Muscle layer of duodenum (tissue), 2 donors: ENCODE data around the gene SNX13.
A peak's percentile ranks its signal among the peaks of the same experiment; 100 is the strongest.

Experiments
- H3K27ac ChIP-seq: one replicate; pipeline ENCODE4 v1.7.0; 2013; ENCODE audit warnings: mild to moderate bottlenecking, low read length
- H3K27me3 ChIP-seq: one replicate; pipeline ENCODE4 v1.7.0; 2013; ENCODE audit warnings: low read depth, mild to moderate bottlenecking, control low read depth, low read length
- H3K36me3 ChIP-seq, 2 donors: one replicate each; pipeline ENCODE4 v1.7.0; 2013; ENCODE audit warnings: low read length in 2 of 2, control low read depth in 1 of 2, mild to moderate bottlenecking in 1 of 2; ENCODE audit not compliant: insufficient read depth in 2 of 2, control insufficient read depth in 1 of 2
- H3K4me1 ChIP-seq, 2 donors: one replicate each; pipeline ENCODE4 v1.7.0; 2013; ENCODE audit warnings: low read length in 2 of 2, mild to moderate bottlenecking in 2 of 2, control low read depth in 1 of 2, moderate library complexity in 1 of 2; ENCODE audit not compliant: insufficient read depth in 2 of 2, control insufficient read depth in 1 of 2
- H3K4me3 ChIP-seq, 2 donors: one replicate each; pipeline ENCODE4 v1.7.0; 2013; ENCODE audit warnings: low read length in 2 of 2, low read depth in 1 of 2, mild to moderate bottlenecking in 1 of 2
- H3K9me3 ChIP-seq, 2 donors: one replicate each; pipeline ENCODE4 v1.7.0; 2013; ENCODE audit warnings: low read length in 2 of 2, control low read depth in 1 of 2, mild to moderate bottlenecking in 1 of 2; ENCODE audit not compliant: control insufficient read depth in 1 of 2
- donor health status: healthy.

SNX13 gene

GRCh38 chr7:17944720-17945119 lies 4.4 kb upstream of the SNX13 start:
- no peak overlapping the region for H3K4me3 ChIP-seq
- H3K27ac ChIP-seq, result no peak overlapping the region
- peaks cover 0 to 6% of the 10 kb centered on the region in 2 donors for H3K36me3 ChIP-seq
- H3K27me3 ChIP-seq, result no peaks in the 10 kb centered on the region
- peaks cover 5 to 7% of the 10 kb centered on the region in 2 donors for H3K4me1 ChIP-seq
- no peaks in the 10 kb centered on the region for H3K9me3 ChIP-seq

GRCh38 chr7:17943006-17943405 lies 2.7 kb upstream of the SNX13 start:
- peaks cover 7 to 14% of the 10 kb centered on the region in 2 donors for H3K4me1 ChIP-seq
- H3K27ac ChIP-seq, result no peak overlapping the region
- no peaks in the 10 kb centered on the region for H3K9me3 ChIP-seq
- H3K27me3 ChIP-seq, result no peaks in the 10 kb centered on the region
- no peak overlapping the region for H3K4me3 ChIP-seq
- peaks cover 0 to 7% of the 10 kb centered on the region in 2 donors for H3K36me3 ChIP-seq

- Histone ChIP-seq H3K36me3 (peaks cover 0 to 7% of the 10 kb centered on the region in 2 donors), H3K4me3 (no peak overlapping the region), H3K27ac (no peak overlapping the region), H3K4me1 (peaks cover 7 to 21% of the 10 kb centered on the region in 2 donors), H3K9me3 (no peaks in the 10 kb centered on the region), H3K27me3 (no peaks in the 10 kb centered on the region)
These were observed 1.9 kb upstream of the SNX13 start for GRCh38 chr7:17942231-17942630.

- peak overlapping the region; percentile 81 to 95 for H3K4me3 ChIP-seq
- no peaks in the 10 kb centered on the region for H3K27me3 ChIP-seq
- peaks cover 7 to 23% of the 10 kb centered on the region in 2 donors for H3K4me1 ChIP-seq
- no peaks in the 10 kb centered on the region for H3K9me3 ChIP-seq
- peak overlapping the region; percentile 92 for H3K27ac ChIP-seq
- peaks cover 0 to 7% of the 10 kb centered on the region in 2 donors for H3K36me3 ChIP-seq
These were observed 697 bp upstream of the SNX13 start for GRCh38 chr7:17940951-17941431.

- peak overlapping the region; percentile 81 to 95 for H3K4me3 ChIP-seq
- H3K4me1 ChIP-seq, result peaks cover 7 to 23% of the 10 kb centered on the region in 2 donors
- H3K9me3 ChIP-seq, result no peaks in the 10 kb centered on the region
- H3K27ac ChIP-seq, result peak overlapping the region; percentile 92
- H3K36me3 ChIP-seq, result peaks cover 0 to 7% of the 10 kb centered on the region in 2 donors
- no peaks in the 10 kb centered on the region for H3K27me3 ChIP-seq
These were observed 540 bp downstream of the SNX13 start for GRCh38 chr7:17939606-17940301.

GRCh38 chr7:17939211-17939605 lies 1.1 kb downstream of the SNX13 start:
- H3K4me1 ChIP-seq, result peaks cover 7 to 26% of the 10 kb centered on the region in 2 donors
- H3K27me3 ChIP-seq, result no peaks in the 10 kb centered on the region
- no peaks in the 10 kb centered on the region for H3K9me3 ChIP-seq
- peak overlapping the region; percentile 92 for H3K27ac ChIP-seq
- H3K4me3 ChIP-seq, result peak overlapping the region; percentile 81 to 95
- H3K36me3 ChIP-seq, result peaks cover 0 to 7% of the 10 kb centered on the region in 2 donors

- Histone ChIP-seq H3K4me1 (peaks cover 7 to 27% of the 10 kb centered on the region in 2 donors), H3K27me3 (no peaks in the 10 kb centered on the region), H3K36me3 (peaks cover 0 to 7% of the 10 kb centered on the region in 2 donors), H3K27ac (no peak overlapping the region), H3K4me3 (peak overlapping the region in 1 of 2 donors; percentile 95), H3K9me3 (no peaks in the 10 kb centered on the region)
These were observed 2.7 kb downstream of the SNX13 start for GRCh38 chr7:17937506-17938120.

- Histone ChIP-seq H3K4me1 (peaks cover 4 to 26% of the 10 kb centered on the region in 2 donors), H3K4me3 (no peak overlapping the region), H3K27me3 (no peaks in the 10 kb centered on the region), H3K36me3 (peaks cover 0 to 7% of the 10 kb centered on the region in 2 donors), H3K9me3 (no peaks in the 10 kb centered on the region), H3K27ac (no peak overlapping the region)
These were observed 4.0 kb downstream of the SNX13 start for GRCh38 chr7:17936321-17936720.

- Histone ChIP-seq H3K9me3 (no peaks in the 10 kb centered on the region), H3K27me3 (no peaks in the 10 kb centered on the region), H3K4me1 (peaks cover 0 to 26% of the 10 kb centered on the region in 2 donors), H3K36me3 (peaks cover 0 to 1% of the 10 kb centered on the region in 2 donors), H3K27ac (no peak overlapping the region), H3K4me3 (no peak overlapping the region)
These were observed 5.6 kb downstream of the SNX13 start for GRCh38 chr7:17934612-17935240.

- H3K27me3 ChIP-seq, result no peaks in the 10 kb centered on the region
- H3K4me3 ChIP-seq, result no peak overlapping the region
- H3K36me3 ChIP-seq, result no peaks in the 10 kb centered on the region
- no peak overlapping the region for H3K27ac ChIP-seq
- H3K4me1 ChIP-seq, result peaks cover 0 to 29% of the 10 kb centered on the region in 2 donors
- no peaks in the 10 kb centered on the region for H3K9me3 ChIP-seq
These were observed 6.2 kb downstream of the SNX13 start for GRCh38 chr7:17934094-17934493.

GRCh38 chr7:17932770-17933169 lies 7.5 kb downstream of the SNX13 start:
- Histone ChIP-seq H3K27me3 (no peaks in the 10 kb centered on the region), H3K9me3 (no peaks in the 10 kb centered on the region), H3K27ac (no peak overlapping the region), H3K4me1 (peaks cover 0 to 26% of the 10 kb centered on the region in 2 donors), H3K4me3 (no peak overlapping the region), H3K36me3 (no peaks in the 10 kb centered on the region)
